ENCODE measurements around the gene PRCC.

The PRCC gene

DNA sequence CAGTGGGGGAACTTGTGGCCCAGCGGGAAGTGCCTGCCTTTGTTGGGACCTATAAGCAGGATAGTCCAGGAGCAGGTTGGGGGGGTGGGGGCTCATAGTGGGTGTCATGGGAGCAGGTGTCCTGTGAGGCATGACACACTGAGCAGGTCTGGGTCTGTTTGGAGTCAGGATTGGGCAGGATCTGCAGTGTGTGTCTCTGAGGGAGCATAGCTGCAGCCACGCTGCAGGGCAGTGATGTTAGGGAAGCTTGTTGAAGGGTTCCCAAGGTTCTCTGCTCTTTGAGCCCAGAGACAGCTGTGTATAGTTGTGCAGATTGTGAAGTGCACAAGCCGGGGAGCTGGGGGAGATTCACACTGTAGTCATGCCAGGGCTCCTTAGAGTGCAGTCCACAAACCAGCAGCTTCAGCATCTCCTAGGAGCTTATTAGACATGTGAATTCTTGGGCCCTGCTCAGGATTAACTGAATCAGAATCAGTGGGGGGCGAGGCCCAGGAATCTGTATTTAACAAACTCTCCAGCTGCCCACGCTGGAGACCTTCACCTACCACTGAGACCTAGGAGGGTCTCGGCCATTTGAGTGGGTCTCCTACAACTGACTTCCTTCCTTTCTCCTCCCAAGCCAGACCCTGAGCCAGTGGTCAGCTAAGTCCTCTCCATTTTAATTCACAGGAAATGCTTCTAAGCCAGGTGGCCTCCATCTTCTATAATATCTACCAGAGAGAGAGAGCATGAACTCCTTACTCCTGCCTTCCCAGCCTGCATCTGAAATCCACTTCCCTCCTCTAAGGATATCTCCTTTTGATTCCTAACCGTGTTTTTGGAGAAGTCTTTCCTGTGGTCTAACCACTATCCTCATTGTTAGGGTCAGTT lies 80.5 kb downstream of the PRCC start:
- H3K27me3 ChIP-seq (replicated peaks; ENCODE audit: control insufficient read depth, insufficient read depth, low read length), result peaks cover 2% of the 10 kb centered on the region
- H3K4me3 ChIP-seq (replicated peaks; ENCODE audit: low read depth, low read length), result no peak overlapping the region
- no peak for DNase-seq (ENCODE audit: extremely low read depth, insufficient read length)

DNA sequence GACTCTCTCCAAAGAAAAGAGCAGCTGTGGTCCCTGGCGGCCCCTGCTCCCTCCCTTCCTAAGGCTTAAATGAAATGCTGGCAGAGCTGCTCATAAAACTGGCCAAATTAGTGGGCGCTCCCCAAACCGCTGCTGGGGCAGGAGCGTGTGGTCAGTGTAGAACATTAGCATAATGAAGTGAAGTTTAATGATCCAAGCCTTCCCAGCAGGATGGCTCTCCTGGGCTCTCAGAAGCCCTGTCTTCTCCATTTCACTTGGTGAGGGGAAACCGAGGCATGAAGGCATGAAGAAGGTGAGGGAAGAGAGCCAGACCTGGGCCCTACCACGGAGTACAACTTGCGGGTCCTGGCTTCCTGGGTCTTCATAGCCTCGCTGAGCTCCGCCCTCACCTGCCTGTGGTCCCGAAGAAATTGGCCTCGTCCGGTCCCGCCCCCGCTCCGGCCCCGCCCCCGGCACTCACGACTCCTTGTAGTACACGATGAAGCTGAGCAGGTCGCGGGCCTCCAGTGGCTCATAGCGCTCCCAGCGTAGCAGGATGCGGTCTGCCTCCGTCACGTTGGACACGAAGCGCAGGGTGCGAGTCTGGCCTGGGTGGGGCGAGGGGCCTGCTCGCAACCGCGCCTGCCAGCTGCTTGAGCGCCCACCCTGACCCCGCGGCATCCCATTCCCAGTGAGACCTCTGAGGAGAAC lies 81.3 kb downstream of the PRCC start:
- H3K4me3 ChIP-seq (replicated peaks; ENCODE audit: low read depth, low read length), result no peak overlapping the region
- DNase-seq (ENCODE audit: extremely low read depth, insufficient read length), result no peak
- TF ChIP-seq, protein P1, sequence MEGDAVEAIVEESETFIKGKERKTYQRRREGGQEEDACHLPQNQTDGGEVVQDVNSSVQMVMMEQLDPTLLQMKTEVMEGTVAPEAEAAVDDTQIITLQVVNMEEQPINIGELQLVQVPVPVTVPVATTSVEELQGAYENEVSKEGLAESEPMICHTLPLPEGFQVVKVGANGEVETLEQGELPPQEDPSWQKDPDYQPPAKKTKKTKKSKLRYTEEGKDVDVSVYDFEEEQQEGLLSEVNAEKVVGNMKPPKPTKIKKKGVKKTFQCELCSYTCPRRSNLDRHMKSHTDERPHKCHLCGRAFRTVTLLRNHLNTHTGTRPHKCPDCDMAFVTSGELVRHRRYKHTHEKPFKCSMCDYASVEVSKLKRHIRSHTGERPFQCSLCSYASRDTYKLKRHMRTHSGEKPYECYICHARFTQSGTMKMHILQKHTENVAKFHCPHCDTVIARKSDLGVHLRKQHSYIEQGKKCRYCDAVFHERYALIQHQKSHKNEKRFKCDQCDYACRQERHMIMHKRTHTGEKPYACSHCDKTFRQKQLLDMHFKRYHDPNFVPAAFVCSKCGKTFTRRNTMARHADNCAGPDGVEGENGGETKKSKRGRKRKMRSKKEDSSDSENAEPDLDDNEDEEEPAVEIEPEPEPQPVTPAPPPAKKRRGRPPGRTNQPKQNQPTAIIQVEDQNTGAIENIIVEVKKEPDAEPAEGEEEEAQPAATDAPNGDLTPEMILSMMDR (IDR thresholded peaks at IDR 0.05; ENCODE audit: insufficient read depth, low read length, poor library complexity, severe bottlenecking), result no peak
- H3K36me3 ChIP-seq (ENCODE audit: control insufficient read depth, insufficient read depth, low read length), result no peaks in the 10 kb centered on the region
- peaks cover 2% of the 10 kb centered on the region; the same call in 1 of the 2 replicates for H3K27me3 ChIP-seq (replicated peaks; ENCODE audit: control insufficient read depth, insufficient read depth, low read length)

More for the DNA sequence above, 80.5 kb downstream of the PRCC start:
- TF ChIP-seq, protein P1 (IDR thresholded peaks at IDR 0.05; ENCODE audit: insufficient read depth, low read length, poor library complexity, severe bottlenecking), result no peak
- no peaks in the 10 kb centered on the region for H3K36me3 ChIP-seq (ENCODE audit: control insufficient read depth, insufficient read depth, low read length)

DNA sequence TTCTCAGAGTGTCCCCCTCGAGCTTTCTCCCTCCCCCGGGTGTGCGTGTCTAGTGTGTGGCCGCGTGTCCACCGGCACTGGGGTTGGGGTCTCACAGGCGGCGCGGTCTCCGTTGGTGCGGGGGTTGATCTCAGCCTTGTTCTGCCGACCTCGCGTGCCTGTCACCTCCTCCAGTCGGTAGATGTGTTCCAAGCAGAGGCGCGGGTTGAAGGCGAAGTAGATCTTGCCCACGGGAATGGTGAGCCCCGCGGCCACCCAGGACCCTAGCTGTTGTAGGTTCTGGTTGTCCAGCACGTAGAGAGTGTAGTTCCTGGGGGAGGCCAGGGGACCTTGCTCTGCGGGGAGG lies 81.8 kb downstream of the PRCC start:
- DNase-seq (ENCODE audit: extremely low read depth, insufficient read length), result no peak
- H3K27me3 ChIP-seq (replicated peaks; ENCODE audit: control insufficient read depth, insufficient read depth, low read length), result peaks cover 2% of the 10 kb centered on the region; the same call in 1 of the 2 replicates
- no peak overlapping the region for H3K4me3 ChIP-seq (replicated peaks; ENCODE audit: low read depth, low read length)
- no peaks in the 10 kb centered on the region for H3K36me3 ChIP-seq (ENCODE audit: control insufficient read depth, insufficient read depth, low read length)
- TF ChIP-seq, protein P1 (IDR thresholded peaks at IDR 0.05; ENCODE audit: insufficient read depth, low read length, poor library complexity, severe bottlenecking), result no peak
